HG02588 (cell line): ENCODE results near the gene EPB41L2.
"Not testable (repeated sequence)": the region's sequence is repeated elsewhere in the genome, so short reads cannot be mapped to it uniquely, and the experiment has no call there.

Source experiments
- ATAC-seq: cut with Tn5 transposase; IDR thresholded peaks from one replicate; pipeline ENCODE4 v1.9.1; 2021; ENCODE audit warnings: mild to moderate bottlenecking, moderate library complexity; ENCODE audit not compliant: unreplicated experiment

The EPB41L2 gene

GRCh38 chr6:131005439-131006016, 57.5 kb downstream of the EPB41L2 start:
- ATAC-seq: no peak

- no peak for ATAC-seq
These were observed 58.1 kb downstream of the EPB41L2 start for GRCh38 chr6:131004936-131005335.

GRCh38 chr6:131004387-131004755, 58.7 kb downstream of the EPB41L2 start:
- ATAC-seq: no peak

- no peak for ATAC-seq
These were observed 59.3 kb downstream of the EPB41L2 start for GRCh38 chr6:131003488-131004386.

GRCh38 chr6:131002661-131002980, 60.4 kb downstream of the EPB41L2 start:
- no peak for ATAC-seq

GRCh38 chr6:131001945-131002660, 60.9 kb downstream of the EPB41L2 start:
- no peak for ATAC-seq

- ATAC-seq: no peak
These were observed 61.8 kb downstream of the EPB41L2 start for GRCh38 chr6:131001111-131001736.

- no peak for ATAC-seq
These were observed 62.5 kb downstream of the EPB41L2 start for GRCh38 chr6:131000544-131000943.

- no peak for ATAC-seq
These were observed 65.8 kb downstream of the EPB41L2 start for GRCh38 chr6:130997061-130997753.

- no peak for ATAC-seq
These were observed 66.4 kb downstream of the EPB41L2 start for GRCh38 chr6:130996635-130997034.

GRCh38 chr6:130995783-130996447, 67.1 kb downstream of the EPB41L2 start:
- ATAC-seq: no peak

GRCh38 chr6:130994319-130995097, 68.5 kb downstream of the EPB41L2 start:
- no peak for ATAC-seq

GRCh38 chr6:130993292-130993765, 69.7 kb downstream of the EPB41L2 start:
- no peak for ATAC-seq

GRCh38 chr6:130991422-130992137, 71.5 kb downstream of the EPB41L2 start:
- no peak for ATAC-seq

- ATAC-seq: not testable (repeated sequence)
These were observed 75.5 kb downstream of the EPB41L2 start for GRCh38 chr6:130987539-130987938.

- ATAC-seq: no peak
These were observed 77.9 kb downstream of the EPB41L2 start for GRCh38 chr6:130985115-130985514.

GRCh38 chr6:130982941-130983456, 80.0 kb downstream of the EPB41L2 start:
- ATAC-seq: no peak

- ATAC-seq: no peak
These were observed 80.9 kb downstream of the EPB41L2 start for GRCh38 chr6:130982135-130982534.

- no peak for ATAC-seq
These were observed 81.6 kb downstream of the EPB41L2 start for GRCh38 chr6:130981409-130981808.
